ENCODE measurements around the gene SPSB1. TPM values are rescaled to one million over a fixed set of nuclear protein-coding genes. Genes with fewer than 3 reads are reported as not detected.

SPSB1 gene
- total RNA-seq, 1 donor from 2014 or later, result 78.6 TPM

DNA sequence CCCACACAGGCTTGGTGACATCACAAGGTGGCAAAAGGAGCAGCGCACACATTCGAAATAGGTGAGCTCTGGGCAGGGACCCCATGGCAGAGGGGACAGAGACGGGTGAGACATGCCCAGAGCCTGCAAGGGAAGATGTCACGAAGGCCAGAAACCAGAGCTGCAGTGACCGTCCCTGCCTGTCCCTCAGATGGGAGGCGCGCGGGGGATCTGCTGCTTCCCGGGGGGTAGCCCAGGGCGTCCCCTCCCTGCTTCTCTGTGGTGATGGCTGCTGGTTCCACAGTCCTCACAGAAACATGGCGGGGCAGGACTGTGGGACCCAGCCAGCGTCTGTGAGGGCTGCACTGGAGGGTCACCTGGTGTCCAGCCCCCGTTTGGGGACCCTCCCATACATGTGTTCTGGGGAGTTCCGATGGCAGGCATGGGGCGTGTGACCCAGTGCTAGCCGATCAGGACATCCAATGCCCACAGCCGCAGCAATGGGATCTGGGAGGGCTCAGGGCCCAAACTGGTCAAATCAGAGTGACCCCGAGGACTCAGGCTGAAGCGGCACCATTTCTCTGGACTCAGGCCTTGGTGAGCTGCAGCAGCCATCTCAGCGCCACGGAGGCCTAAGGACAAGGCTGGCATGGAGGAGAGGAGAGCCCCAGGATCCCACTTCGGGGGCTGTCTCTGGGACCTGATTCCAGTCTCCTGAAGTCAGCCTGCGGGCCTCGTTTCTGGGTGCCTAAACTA lies 20.7 kb upstream of the SPSB1 start:
- Mint-ChIP-seq H3K9me3 (ENCODE audit: unreplicated experiment) (peaks cover 13% of the 10 kb centered on the region), H3K36me3 (ENCODE audit: unreplicated experiment) (peaks cover 3% of the 10 kb centered on the region), H3K4me3 (ENCODE audit: unreplicated experiment) (no peak overlapping the region), H3K27me3 (ENCODE audit: unreplicated experiment) (peaks cover 10% of the 10 kb centered on the region), H3K4me1 (ENCODE audit: low read depth, unreplicated experiment) (peaks cover 48% of the 10 kb centered on the region), H3K27ac (ENCODE audit: unreplicated experiment) (peak overlapping the region; percentile 56)
- DNase-seq, result no peak
- TF ChIP-seq, protein P1, sequence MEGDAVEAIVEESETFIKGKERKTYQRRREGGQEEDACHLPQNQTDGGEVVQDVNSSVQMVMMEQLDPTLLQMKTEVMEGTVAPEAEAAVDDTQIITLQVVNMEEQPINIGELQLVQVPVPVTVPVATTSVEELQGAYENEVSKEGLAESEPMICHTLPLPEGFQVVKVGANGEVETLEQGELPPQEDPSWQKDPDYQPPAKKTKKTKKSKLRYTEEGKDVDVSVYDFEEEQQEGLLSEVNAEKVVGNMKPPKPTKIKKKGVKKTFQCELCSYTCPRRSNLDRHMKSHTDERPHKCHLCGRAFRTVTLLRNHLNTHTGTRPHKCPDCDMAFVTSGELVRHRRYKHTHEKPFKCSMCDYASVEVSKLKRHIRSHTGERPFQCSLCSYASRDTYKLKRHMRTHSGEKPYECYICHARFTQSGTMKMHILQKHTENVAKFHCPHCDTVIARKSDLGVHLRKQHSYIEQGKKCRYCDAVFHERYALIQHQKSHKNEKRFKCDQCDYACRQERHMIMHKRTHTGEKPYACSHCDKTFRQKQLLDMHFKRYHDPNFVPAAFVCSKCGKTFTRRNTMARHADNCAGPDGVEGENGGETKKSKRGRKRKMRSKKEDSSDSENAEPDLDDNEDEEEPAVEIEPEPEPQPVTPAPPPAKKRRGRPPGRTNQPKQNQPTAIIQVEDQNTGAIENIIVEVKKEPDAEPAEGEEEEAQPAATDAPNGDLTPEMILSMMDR (IDR thresholded peaks at IDR 0.05; ENCODE audit: partially characterized antibody, unreplicated experiment), result no peak

DNA sequence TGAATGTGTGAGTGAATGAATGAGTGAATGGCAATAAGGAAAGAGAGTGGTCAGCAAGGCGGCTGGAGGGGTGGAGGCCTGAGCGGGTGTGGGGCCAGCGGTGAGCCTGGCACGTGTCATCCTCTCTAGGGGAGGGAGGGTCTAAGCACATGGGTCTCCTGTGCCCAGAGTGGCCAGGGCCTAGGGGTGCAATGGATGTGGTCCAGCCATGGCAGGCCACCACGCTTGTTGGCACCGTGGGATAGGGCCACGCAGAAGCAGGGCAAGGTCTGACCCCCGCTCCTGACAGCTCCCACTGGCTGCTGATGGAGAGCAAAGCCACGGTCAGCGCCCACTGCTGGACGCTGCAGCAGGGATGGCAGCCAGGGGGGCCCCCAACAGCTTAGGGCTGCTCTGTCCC lies 19.5 kb upstream of the SPSB1 start:
- no peak overlapping the region for H3K4me3 Mint-ChIP-seq (ENCODE audit: unreplicated experiment)
- TF ChIP-seq, protein P1 (IDR thresholded peaks at IDR 0.05; ENCODE audit: partially characterized antibody, unreplicated experiment), result no peak
- peaks cover 39% of the 10 kb centered on the region for H3K4me1 Mint-ChIP-seq (ENCODE audit: low read depth, unreplicated experiment)
- no peak overlapping the region for H3K27ac Mint-ChIP-seq (ENCODE audit: unreplicated experiment)
- H3K27me3 Mint-ChIP-seq (ENCODE audit: unreplicated experiment), result peaks cover 5% of the 10 kb centered on the region
- H3K36me3 Mint-ChIP-seq (ENCODE audit: unreplicated experiment), result peaks cover 3% of the 10 kb centered on the region
- peaks cover 11% of the 10 kb centered on the region for H3K9me3 Mint-ChIP-seq (ENCODE audit: unreplicated experiment)
- DNase-seq, result no peak

DNA sequence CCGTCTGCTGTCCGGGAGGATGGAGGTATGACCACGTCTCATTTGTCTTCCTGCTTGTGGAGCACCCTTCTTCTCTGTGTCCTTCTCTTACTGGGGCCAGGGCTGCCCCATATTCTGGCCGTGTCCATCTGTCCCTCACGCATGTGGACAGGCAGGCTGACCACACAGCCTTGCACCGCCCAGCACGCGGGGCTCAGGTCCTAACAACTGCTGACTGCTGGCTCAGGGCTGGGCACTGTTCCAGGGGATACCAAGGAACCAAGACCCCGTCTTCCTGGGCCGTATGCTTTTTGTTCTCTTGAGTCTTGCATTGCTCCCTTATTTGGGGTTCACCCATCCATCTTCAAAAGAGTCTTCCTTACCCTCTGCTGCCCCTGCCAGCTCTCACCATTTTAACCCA lies 17.5 kb upstream of the SPSB1 start:
- Mint-ChIP-seq H3K4me1 (ENCODE audit: low read depth, unreplicated experiment) (peaks cover 24% of the 10 kb centered on the region), H3K27me3 (ENCODE audit: unreplicated experiment) (peaks cover 2% of the 10 kb centered on the region), H3K4me3 (ENCODE audit: unreplicated experiment) (peak overlapping the region; percentile 40), H3K9me3 (ENCODE audit: unreplicated experiment) (peaks cover 11% of the 10 kb centered on the region), H3K36me3 (ENCODE audit: unreplicated experiment) (peaks cover 3% of the 10 kb centered on the region), H3K27ac (ENCODE audit: unreplicated experiment) (no peak overlapping the region)
- TF ChIP-seq, protein P1 (IDR thresholded peaks at IDR 0.05; ENCODE audit: partially characterized antibody, unreplicated experiment), result no peak
- DNase-seq, result no peak

DNA sequence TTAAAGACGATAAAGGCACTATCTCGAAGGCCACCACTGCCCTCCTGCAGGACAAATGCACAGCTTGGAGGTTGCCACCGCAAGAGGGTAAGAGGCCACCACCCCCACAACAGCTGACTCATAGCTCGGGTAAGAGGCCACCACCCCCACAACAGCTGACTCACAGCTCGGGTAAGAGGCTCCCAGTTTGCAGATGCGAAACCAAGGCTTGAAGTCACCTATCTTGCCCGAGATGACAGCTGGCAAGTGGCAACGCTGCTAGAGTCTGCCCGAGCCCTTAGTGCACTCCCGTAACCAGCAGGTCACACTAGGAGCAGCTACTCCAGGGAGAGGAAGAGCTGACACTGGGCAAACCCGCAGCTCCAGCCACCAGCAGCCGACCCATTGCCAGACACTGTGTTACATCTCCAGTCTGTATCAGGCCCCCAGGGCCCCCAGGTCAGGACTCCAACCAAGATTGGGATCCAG lies 17.1 kb upstream of the SPSB1 start:
- peaks cover 2% of the 10 kb centered on the region for H3K27me3 Mint-ChIP-seq (ENCODE audit: unreplicated experiment)
- TF ChIP-seq, protein P1 (IDR thresholded peaks at IDR 0.05; ENCODE audit: partially characterized antibody, unreplicated experiment), result no peak
- no peak for DNase-seq
- H3K36me3 Mint-ChIP-seq (ENCODE audit: unreplicated experiment), result peaks cover 3% of the 10 kb centered on the region
- peaks cover 20% of the 10 kb centered on the region for H3K4me1 Mint-ChIP-seq (ENCODE audit: low read depth, unreplicated experiment)
- no peak overlapping the region for H3K4me3 Mint-ChIP-seq (ENCODE audit: unreplicated experiment)
- no peak overlapping the region for H3K27ac Mint-ChIP-seq (ENCODE audit: unreplicated experiment)
- H3K9me3 Mint-ChIP-seq (ENCODE audit: unreplicated experiment), result peaks cover 11% of the 10 kb centered on the region

DNA sequence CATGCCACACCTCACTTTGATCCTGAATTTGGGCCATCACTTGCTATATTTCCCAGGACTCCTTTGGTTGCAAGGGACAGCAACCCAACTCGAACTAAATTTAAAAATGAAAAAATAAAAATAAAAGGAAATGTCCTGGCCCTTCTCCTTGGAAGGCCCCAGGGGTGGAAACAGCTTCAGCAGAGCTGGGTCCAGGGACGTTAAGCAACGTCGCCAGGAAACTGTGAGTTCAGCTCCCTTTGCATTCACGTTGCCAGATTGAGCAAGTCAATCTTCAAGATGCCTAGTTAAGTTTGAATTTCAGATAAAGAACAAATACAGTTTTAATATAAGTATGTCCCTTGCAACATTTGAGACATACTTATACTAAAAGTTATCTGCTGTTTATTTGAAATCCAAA lies 14.6 kb upstream of the SPSB1 start:
- no peak for DNase-seq
- H3K9me3 Mint-ChIP-seq (ENCODE audit: unreplicated experiment), result peaks cover 12% of the 10 kb centered on the region
- peaks cover 6% of the 10 kb centered on the region for H3K27me3 Mint-ChIP-seq (ENCODE audit: unreplicated experiment)
- H3K4me1 Mint-ChIP-seq (ENCODE audit: low read depth, unreplicated experiment), result peaks cover 13% of the 10 kb centered on the region
- H3K4me3 Mint-ChIP-seq (ENCODE audit: unreplicated experiment), result no peak overlapping the region
- H3K36me3 Mint-ChIP-seq (ENCODE audit: unreplicated experiment), result peaks cover 3% of the 10 kb centered on the region
- H3K27ac Mint-ChIP-seq (ENCODE audit: unreplicated experiment), result no peak overlapping the region
- TF ChIP-seq, protein P1 (IDR thresholded peaks at IDR 0.05; ENCODE audit: partially characterized antibody, unreplicated experiment), result no peak
